Measurements from ENCODE around the gene MAN1C1. TPM values are rescaled to one million over a fixed set of nuclear protein-coding genes. Genes with fewer than 3 reads are reported as not detected.

MAN1C1 gene
- total RNA-seq, 1 experiment from 2014 or later, result 2.1 TPM

DNA sequence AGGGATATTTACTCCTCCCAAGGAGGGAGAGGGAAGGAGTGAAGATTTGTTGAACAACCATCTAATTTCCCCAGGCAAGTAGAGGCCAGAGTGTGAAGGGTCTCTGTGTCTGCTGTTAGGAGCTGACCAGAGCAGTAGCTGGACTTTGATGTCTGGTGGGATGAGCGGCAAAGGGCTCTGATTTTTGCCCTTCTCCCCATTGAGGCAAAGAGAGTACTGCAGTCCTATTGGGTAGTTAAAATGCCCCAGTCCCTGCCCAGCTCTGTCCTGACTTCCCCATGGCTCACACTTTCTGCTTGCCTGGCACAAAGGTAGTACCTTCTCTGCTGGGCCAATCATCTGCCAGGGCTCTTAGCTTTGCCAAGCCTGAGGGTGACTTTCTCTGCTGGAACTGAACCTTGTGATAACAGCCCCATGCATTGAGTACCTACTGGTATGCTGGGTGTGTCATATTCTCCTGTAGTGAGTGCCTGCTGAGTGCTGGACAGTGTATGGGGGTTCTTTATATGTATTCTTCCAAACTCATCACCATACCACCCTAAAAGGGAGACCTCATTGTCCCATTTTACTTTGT lies 119.5 kb downstream of the MAN1C1 start:
- no peak for DNase-seq (ENCODE audit: low read depth)

DNA sequence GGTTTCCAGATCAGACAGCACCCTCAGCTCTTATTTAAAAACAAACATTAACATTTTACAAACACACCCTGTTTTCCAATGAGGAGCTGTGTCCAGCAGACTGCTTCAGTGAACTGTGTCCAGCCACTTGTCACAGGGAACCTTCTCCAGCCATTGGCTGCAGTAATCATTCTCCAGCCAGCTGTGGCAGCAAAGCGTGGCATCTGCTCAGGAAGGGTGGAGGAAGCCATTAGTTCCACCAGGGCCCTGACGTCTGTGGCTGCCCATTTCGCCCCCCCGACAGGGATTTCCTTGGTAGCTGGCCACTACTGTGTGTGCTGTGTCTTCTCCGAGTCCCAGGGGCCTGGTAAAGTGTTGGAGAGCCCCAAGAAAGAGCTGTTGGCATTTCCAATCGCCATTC lies 120.5 kb downstream of the MAN1C1 start:
- DNase-seq (ENCODE audit: low read depth), result no peak

DNA sequence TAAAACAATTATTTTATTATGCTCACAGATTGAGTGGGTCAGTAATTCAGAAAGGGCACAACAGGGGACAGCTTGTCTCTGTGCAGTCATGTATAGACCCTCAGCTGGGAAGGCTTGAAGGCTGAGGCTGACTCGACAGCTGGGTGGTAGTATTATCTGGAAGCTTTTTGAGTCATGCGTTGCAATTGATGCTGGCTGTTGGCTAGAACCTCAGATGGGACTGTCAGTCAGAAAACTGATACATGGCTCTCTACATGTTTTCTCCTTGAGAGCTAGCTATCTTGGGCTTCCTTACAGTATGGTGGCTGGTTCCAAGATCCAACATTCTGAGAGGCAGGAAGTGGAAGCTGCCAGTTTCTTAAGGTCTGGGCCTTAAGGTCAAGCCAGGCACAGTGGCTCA lies 121.9 kb downstream of the MAN1C1 start:
- DNase-seq (ENCODE audit: low read depth), result peak; percentile 89

DNA sequence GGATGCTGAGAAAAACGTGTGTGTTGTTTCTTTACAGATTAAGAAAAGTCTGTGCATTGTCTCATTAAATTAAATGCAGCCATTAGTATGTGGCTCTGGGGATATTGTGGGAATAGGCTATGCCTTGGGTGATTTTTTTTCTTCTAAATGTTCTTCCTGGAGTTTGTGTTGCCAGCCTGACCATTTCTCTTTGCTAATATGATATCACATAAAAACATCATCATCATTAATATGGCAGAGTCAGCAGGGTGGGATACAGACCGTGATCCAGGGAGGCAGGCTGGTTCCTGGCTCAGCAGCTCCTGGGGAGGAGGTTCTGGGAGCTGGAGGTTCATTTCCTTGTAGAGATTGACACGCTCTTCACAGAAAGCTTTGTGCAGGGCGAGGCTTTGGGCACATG lies 122.8 kb downstream of the MAN1C1 start:
- no peak for DNase-seq (ENCODE audit: low read depth)

DNA sequence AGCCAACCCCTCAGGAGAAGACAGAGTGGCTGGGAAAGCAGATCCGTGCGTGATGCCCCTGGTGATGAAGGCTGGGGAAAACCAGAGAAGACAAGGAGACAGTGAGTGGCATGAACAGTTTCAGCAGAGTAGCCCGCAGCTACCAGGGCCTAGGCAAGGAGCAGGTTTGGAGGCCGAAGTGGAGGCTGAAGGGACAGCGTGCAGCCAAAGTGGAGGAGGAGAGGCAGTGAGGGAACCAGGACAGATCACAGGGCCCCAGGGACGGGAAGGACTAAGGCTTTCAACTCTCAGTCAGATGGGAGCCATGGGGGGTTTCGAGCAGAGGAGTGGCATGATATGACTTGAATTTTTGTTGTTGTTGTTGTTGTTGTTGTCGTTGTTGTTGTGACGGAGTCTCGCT lies 123.5 kb downstream of the MAN1C1 start:
- no peak for DNase-seq (ENCODE audit: low read depth)

DNA sequence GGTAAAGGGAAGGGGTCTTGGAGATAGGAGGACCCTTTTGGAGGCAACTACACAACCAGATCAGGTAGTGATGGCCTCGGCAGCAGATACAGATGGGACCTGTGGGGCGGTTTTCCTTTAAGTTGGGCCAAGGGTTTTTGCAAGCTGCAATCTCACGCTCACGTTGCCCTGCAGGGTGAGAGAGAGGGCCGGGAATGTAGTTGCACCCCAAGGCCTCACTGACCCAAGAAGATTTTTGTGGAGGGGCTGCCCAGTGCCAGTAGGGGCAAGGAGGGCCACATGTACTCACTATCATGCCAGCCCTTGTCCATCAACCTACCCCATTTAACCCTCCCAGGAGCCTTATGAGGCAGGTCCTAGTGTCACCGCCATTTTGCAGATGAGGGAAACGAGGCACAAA lies 125.7 kb downstream of the MAN1C1 start:
- DNase-seq (ENCODE audit: low read depth), result no peak

DNA sequence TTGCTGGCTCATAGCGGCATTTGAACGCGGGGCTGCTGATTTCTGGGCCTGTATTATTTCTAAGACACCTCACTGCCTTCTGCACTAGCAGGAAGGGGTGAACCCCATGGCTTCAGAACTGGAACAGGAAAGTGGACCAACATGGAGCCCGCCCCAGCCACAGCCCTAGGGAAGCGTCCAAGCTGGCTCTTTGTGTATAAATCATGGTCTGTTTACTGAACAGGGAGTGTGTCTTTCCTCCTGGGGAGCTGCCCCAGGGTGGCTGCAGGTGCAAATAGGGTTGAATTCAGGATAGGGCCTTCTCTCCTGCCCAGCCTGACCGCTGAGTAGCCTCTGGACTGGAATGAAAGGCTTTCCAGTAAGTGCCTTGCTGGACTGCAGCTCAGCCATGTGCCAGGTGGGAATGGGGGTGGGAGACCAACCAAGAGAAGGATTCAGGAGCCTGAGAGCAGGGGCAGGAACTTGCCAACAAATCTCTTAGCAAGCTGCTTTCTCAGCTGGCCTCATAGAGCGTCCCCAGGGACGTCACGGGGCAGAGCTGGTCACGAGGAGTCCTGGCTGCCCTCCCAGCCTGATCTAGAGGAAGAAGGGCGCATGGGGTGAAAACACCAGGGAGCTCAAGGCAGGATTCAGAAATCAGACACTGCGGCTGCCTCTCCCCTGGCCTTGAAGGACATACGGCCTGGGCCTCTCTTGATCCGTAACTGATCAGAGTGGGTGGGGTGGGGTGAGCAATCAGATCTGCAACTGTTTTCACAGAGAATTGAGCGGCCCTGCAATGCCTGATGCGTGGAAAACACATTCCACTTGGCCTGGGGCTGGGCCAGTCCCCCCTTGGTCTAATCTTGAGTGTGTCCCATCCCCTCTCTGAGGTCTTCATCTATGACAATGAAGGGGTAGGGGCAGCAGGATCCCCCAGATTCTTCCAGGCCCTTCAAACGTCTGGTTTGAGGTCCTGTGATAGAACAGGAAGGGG lies 126.9 kb downstream of the MAN1C1 start:
- peak; percentile 97 for DNase-seq (ENCODE audit: low read depth)

DNA sequence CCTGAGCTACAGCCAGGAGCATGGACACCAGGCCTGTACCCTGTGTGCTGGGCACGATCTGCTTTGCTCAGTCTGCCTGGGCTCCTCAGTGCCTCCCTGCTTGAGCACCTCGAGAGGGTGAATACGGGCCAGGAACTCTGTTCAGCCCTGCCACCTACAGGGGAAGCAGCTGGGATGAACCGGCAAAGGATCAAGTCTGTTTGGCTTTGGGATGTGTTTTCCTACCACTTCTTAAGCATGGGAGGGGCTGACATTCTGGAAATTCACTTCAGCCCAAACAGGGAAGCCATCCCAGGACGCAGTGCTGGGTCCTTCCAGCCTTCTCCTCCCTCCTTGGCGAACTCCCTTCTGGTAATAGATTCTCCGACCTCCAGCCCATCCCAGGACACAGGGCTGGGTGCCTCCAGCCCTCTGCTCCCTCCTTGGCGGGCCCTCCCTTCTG lies 127.6 kb downstream of the MAN1C1 start:
- peak; percentile 78 for DNase-seq (ENCODE audit: low read depth)

DNA sequence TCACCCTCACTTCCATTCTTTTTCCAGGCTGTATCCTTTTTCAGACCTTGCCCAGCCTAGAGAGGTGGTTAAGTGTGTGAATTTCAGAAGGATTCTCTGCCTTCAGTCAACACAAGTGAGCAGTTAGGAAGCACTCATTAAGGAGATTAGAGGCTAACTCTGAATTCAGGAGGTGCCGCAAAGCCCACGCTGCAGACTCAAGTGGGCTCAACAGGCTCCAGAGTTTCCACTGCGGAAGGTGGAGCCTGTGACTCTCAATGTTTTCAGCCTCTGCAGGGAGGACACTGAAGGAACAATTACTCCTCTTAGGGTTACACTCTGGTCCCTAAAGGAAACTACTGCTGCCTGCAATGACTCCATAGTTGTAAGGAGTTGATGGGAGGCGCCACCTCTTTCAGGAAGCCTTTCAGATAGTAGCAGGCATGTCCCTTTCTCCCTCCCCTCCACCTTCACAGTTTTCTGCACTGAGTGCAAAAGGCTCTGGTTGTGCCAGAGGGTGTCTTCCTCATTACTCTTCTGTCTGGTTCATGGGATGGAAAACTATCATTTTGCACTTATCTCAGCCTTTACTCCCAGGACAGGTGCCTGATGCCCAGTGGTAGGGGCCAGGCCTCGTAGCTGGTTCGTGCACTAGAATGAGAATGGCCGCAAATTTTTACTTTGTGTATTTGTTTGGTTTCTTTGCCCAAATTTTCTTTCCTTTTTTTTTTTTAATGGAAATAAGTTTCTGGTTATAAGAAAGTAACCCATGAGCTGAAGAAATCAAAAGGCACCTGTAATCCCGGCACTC lies 128.2 kb downstream of the MAN1C1 start:
- DNase-seq (ENCODE audit: low read depth), result no peak

DNA sequence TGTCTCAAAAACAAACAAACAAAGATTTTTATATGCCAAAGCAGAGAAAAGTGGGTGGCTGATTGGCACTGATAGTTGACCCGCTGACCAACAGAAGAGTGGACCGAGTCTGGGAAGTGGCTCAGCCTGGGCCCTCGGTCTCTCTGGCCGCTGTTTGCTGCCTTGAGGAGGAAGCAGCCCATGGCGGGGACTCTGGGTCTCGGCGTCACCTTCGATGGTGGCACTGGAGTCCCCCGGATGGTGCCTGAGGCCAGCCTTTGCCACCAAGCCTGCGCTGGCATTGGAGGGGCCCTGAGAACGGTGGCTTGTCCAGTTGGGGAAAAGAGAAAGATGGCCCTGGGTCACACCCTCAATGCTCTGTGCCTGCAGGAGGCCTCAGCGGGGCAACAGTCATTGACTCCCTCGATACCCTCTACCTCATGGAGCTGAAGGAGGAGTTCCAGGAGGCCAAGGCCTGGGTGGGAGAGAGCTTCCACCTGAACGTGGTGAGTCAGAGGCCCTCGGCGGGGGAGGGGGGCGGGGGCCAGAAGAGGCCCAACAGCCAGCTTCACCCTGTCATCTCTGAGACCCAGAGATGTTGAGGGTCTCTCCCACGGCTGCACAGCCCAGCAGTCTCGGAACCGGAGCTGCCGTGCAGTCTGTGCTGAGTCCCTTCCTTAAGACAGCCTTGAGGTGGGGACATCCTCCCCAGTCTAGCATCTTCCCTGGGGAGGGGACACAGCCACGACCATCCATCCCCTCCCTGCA lies 129.9 kb downstream of the MAN1C1 start:
- DNase-seq (ENCODE audit: low read depth), result no peak

DNA sequence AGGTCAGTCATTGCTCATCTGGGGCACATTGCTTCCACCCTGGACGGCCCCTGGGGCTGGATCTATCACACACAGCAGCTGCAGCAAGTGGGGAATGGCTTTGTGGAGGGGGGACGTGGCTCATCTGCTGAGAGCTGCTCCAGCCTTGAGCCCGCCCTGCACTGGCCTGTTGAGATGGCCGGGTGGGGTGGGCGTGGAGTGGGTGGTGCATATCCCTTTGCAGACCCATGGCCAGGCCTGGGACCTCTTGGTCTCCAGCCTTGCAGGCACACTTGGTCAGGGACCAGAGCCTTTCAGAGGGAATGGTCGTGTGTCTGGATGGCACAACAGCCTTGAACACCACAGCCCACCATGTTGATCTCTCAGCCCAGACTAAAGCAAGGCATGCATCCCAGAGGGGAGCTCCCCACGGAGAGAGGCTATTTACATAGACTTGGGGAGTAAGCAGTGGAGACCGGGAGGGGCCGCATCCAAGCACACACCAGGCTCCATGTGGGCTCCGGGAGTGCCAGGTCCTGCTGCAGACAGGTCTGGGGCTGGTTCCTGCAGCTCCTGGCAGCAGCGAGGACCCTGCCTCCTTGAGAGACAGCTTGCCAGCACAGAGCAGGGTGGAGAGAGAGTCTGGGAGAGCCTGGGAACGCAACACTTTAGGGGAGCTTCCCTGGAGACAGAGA lies 130.6 kb downstream of the MAN1C1 start:
- DNase-seq (ENCODE audit: low read depth), result no peak

DNA sequence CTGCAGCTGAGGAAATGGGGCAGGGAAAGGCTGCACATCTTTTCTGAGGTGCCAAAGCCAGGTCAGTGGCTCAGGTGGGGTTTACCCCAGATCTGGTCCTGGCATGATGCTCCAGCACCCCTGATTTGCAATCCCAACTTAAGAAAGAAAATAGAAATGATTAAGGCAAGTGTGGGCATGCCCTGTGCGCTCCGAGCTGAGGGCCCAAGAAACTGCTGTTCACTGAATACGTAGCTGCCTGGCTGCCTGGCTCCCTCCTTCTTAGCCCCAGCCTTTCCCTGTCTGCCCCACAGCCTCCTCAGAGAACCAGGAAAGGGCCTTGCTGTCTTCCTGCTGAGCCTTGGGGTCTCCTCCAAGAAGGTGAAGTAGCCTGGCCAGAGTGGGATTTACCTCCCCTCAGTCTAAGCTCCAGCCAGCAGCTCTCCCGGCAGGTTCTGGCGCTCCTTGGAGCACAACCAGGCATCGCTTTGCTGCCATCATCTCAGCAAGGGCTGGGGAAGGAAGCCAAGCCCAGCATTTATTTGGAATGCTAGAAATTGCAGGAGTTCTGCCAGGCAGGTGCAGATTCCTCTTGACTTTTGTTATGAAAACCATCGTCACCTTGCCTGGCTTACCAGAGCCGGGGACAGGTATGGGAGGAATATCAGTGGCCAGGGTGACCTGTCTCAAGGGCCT lies 132.1 kb downstream of the MAN1C1 start:
- no peak for DNase-seq (ENCODE audit: low read depth)

DNA sequence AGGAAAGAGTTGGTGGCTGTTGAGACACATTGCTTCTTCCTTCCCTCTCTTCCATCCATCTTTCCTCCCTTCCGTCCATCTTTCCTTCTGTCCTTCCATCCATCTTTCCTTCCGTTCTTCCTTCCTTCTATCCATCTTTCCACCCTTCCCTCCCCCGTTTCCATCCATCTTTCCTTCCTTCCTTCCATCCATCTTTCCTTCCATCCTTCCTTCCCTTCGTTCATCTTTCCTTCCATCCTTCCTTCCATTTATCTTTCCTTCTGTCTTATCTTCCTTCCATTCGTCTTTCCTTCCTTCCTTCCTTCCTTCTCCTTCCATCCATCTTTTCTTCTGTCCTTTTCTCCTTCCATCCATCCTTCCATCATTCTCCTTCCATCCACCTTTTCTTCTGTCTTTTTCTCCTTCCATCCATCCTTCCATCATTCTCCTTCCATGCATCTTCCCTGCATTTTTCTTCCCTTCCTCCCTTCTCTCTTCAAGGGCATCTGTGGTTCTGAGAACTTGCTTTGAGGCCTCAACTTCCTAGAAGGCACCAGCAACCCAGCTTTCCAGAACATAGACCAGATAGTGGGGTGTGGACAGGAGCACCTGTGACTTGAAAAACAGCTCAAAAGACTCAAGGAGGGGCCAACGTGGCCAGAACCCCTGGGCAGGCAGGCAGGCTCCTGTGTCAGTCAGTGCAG lies 134.5 kb downstream of the MAN1C1 start:
- DNase-seq (ENCODE audit: low read depth), result no peak

DNA sequence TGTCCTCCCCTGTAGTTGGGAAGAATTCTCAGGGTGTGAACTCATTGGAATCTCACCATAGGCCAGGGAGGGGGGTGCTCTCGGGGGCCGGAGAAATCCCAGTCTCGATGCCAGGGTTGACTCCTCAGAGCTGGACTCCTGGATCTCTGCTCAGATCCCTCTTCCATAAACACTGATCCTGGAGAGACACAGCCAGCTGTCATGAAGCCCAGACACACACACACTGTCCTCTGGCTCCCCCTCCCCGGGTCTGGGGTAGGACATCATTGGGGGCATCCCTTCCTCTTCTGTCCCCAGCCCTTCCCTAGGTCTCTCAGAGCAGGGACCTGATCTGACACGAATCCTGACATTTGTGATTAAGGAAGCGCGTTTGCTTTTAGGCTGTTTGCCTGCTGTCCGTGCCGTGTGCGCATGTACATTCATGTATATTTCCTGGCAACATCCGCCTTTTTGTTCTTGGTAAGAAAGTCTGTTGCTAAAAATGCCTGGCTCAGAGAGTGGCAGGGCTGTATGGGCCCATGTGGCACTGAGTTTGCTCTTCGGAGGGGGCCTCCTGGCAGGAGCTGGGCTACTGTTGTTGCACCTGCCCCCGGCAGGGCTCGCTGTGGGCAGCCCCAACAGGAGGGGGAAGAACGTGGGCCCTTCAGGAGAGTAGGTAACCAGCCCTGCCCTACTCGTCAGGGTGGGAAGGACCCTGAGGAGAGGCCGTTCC lies 138.0 kb downstream of the MAN1C1 start:
- DNase-seq (ENCODE audit: low read depth), result no peak

DNA sequence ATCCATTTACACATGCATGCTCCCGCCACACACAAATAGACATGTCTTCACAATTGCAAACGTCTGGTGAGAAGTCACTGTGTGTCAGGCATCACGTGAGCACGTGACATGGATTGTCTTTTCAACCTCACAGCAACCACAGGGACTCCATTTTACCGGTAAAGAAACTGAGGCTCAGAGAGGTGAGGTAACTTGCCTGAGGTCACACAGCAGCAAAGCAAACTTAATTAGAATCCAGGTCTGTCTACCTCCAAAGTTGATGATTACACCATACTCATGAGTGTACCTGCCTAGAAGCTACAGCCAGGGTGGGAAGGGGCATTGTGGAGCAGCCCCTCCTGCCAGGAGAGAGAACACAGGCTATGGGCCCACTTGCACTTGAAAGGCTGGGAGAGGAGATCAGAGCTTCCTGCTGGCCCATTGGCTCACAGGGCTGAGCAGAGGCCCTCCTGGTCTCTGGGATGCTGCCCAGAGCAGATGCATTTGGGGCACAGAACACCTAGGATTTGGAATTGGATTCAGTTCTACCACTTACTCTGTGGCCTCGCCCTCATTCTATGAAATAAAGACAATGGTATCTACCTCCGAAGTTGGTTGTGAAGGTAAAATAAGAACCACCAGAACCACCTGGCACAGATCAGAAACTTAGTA lies 139.0 kb downstream of the MAN1C1 start:
- no peak for DNase-seq (ENCODE audit: low read depth)

DNA sequence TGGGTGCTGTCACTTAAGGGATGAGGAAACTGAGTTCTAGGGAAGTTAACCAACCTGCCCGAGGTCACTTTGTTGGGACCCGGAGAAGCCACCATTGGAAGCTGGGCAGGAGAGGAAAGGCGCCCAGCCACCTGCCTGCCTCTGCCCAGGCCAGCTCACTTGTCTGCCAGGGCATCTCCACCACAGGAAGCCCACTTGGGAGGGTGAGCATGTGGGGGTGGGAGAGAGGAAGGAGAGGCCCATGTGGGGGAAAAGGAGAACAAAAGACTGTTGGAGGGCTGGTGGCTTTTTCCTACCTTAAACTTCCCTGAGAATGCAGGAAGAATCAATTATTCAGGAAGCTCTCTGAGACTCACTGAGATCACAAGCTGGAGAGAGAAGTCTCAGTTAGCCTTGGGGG lies 139.6 kb downstream of the MAN1C1 start:
- DNase-seq (ENCODE audit: low read depth), result no peak

DNA sequence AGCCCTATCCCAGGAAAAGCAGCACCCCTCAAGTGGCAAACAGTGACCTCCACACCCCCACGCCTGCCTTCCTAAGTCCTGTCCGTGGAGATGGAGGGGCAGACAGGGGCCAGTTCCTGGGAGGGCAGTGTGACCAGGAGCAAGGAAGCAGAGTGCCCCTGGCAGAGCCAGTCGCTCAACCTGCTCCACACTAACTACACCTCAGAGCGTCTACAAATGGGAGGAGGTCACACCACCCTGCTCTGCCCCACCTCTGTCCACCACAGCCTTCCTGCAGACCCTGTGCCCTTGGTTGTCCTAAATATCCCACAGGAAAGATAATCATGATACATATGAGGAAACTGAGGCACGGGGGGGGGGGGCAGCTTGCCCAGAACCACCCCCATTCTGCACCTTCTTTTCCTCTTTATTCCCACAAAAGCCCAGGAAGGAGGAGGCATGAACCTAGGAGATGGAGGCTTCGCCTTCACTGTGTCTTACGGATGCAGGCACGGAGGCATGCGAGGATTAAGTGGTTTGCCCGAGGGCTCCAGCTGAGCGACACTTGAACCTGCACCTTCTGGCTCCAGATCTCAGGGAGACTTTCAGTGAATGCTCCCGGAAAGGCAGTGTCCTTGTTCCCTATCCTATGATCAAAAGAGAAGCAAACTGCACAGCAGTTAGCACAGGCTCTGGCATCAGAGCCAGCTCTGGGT lies 140.7 kb downstream of the MAN1C1 start:
- no peak for DNase-seq (ENCODE audit: low read depth)

DNA sequence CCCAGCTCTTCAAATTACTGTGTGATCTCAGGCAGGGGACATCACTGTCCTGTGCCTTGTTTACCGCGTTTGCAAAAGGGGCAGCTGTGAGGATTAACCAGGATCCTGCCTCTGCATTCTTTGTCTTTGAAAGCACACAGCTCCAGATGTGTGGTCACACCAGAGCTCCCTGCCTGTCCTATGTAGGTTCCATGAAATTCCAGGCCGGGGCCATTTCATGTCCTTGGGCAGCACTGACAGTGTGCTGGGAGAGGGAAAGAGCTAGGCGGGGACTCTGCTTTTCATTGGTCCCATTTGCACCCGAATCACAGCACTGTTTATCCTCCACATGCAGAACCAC lies 141.2 kb downstream of the MAN1C1 start:
- no peak for DNase-seq (ENCODE audit: low read depth)
